ENCODE measurements around the gene USP12. TPM values are rescaled to one million over a fixed set of nuclear protein-coding genes. Genes with fewer than 3 reads are reported as not detected.

USP12 gene
- total RNA-seq, 2 experiments from 2014 or later = 9.9 to 27.6 TPM

DNA sequence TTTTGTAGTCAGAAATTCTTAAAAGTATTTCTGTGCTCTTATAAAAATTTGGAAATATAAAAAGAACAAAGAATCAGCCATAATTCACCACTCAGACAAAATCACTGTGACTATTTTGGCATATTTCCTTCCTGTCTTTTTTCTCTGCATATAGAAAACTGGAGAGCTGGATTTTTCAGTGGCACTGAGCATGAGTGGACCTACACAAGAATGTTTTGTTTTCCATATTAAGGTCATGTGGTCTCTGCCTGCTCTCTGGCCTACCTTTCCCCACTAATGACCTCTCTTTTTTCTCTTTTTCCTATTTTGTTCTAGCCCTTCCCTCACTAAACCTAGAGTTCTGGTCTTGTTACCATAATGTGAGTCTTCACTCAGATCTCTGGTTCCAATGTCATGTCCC is 17.6 kb upstream of the USP12 start:
- no TSS peak for BruUV-seq (replicated peaks)
- Histone ChIP-seq H3K9me2 (ENCODE audit: insufficient read depth, low read length) (no peaks in the 10 kb centered on the region), H2AFZ (ENCODE audit: low read length) (no peak overlapping the region), H3K79me2 (ENCODE audit: insufficient read depth, low read depth, low read length) (no peaks in the 10 kb centered on the region), H3K36me3 (ENCODE audit: insufficient read depth, low read length) (no peaks in the 10 kb centered on the region), H3K4me3 (ENCODE audit: low read depth, low read length, poor library complexity, severe bottlenecking) (no peak overlapping the region), H3K4me2 (ENCODE audit: low read length) (no peak overlapping the region), H4K20me1 (ENCODE audit: insufficient read depth, low read length) (no peaks in the 10 kb centered on the region), H3K27ac (ENCODE audit: low read depth, low read length, poor library complexity, severe bottlenecking) (no peak overlapping the region), H3K4me1 (ENCODE audit: insufficient read depth, low read length, poor library complexity, severe bottlenecking) (no peaks in the 10 kb centered on the region), H3K9me3 (ENCODE audit: low read length) (no peaks in the 10 kb centered on the region)
- DNase-seq (ENCODE audit: low spot score) = no peak
- TF ChIP-seq, protein P1, sequence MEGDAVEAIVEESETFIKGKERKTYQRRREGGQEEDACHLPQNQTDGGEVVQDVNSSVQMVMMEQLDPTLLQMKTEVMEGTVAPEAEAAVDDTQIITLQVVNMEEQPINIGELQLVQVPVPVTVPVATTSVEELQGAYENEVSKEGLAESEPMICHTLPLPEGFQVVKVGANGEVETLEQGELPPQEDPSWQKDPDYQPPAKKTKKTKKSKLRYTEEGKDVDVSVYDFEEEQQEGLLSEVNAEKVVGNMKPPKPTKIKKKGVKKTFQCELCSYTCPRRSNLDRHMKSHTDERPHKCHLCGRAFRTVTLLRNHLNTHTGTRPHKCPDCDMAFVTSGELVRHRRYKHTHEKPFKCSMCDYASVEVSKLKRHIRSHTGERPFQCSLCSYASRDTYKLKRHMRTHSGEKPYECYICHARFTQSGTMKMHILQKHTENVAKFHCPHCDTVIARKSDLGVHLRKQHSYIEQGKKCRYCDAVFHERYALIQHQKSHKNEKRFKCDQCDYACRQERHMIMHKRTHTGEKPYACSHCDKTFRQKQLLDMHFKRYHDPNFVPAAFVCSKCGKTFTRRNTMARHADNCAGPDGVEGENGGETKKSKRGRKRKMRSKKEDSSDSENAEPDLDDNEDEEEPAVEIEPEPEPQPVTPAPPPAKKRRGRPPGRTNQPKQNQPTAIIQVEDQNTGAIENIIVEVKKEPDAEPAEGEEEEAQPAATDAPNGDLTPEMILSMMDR (conservative IDR thresholded peaks at IDR 0.05; ENCODE audit: low read length) = no peak
- no peak for TF ChIP-seq EZH2phosphoT487 (IDR thresholded peaks at IDR 0.05; ENCODE audit: borderline replicate concordance, low read depth, low read length)
- ChIA-PET POLR2A (interaction anchor here (1.0 kb wide), 1 partner anchor 14 kb away, joined by 3 read pairs; no protein-coding TSS in a partner anchor), CTCF (ENCODE audit: unreplicated experiment) (no interaction called here)
- intact Hi-C loops (cut with micrococcal nuclease; ENCODE audit: unreplicated experiment) = no loop called here

DNA sequence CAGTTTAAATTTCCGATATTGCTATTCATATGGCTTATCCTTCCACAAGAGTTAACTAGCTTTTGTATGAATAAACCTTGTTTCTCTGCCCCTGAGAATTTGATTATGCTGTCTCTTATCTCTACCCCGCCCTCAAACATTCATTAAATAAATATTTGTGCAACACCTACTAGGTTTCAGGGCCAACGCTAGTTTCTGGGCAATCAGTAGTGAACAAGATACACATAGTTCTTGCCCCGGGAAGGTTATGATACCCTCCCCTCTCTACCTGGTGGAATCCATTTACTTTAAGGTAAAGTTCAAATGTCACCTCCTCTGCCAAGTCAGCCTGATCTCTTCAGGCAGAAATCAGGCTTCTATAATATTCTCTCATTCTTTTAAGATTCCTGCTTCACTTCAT is 16.6 kb upstream of the USP12 start:
- no peak for DNase-seq (ENCODE audit: low spot score)
- TF ChIP-seq, protein P1 (conservative IDR thresholded peaks at IDR 0.05; ENCODE audit: low read length) = no peak
- no peak for TF ChIP-seq EZH2phosphoT487 (IDR thresholded peaks at IDR 0.05; ENCODE audit: borderline replicate concordance, low read depth, low read length)
- Histone ChIP-seq H2AFZ (ENCODE audit: low read length) (no peak overlapping the region), H3K79me2 (ENCODE audit: insufficient read depth, low read depth, low read length) (no peaks in the 10 kb centered on the region), H3K36me3 (ENCODE audit: insufficient read depth, low read length) (no peaks in the 10 kb centered on the region), H3K4me2 (ENCODE audit: low read length) (no peak overlapping the region), H4K20me1 (ENCODE audit: insufficient read depth, low read length) (no peaks in the 10 kb centered on the region), H3K4me3 (ENCODE audit: low read depth, low read length, poor library complexity, severe bottlenecking) (no peak overlapping the region), H3K9me3 (ENCODE audit: low read length) (no peaks in the 10 kb centered on the region), H3K9me2 (ENCODE audit: insufficient read depth, low read length) (no peaks in the 10 kb centered on the region), H3K27ac (ENCODE audit: low read depth, low read length, poor library complexity, severe bottlenecking) (no peak overlapping the region), H3K4me1 (ENCODE audit: insufficient read depth, low read length, poor library complexity, severe bottlenecking) (no peaks in the 10 kb centered on the region)
- no TSS peak for BruUV-seq (replicated peaks)
- POLR2A ChIA-PET = no interaction called here
- CTCF ChIA-PET (ENCODE audit: unreplicated experiment) = no interaction called here
- intact Hi-C loops (cut with micrococcal nuclease; ENCODE audit: unreplicated experiment) = no loop called here

DNA sequence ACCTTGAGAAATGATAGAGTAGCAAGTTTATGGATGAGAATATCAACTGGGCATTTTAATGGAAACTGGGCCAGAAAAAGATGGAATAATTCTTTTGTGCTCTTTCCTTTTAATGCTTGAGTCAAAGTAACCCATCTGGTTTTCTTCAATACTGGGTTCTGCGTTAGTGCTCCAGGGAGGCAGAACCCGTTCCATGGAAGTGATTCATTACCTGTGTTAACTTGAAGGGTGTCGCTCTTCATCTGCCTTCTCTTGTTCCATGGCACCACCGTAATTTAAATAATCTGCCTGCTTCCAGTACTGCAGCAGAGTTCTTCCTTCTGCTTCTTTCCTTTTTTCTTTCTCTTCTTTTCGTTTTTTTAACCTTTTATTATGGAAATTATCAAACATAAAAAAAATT is 14.7 kb upstream of the USP12 start:
- DNase-seq (ENCODE audit: low spot score) = no peak
- H3K36me3 ChIP-seq (ENCODE audit: insufficient read depth, low read length) = no peaks in the 10 kb centered on the region
- POLR2A ChIA-PET = interaction anchor here (0.6 kb wide), 1 partner anchor 1684 kb away, joined by 4 read pairs; no protein-coding TSS in a partner anchor
- no peak overlapping the region for H3K4me2 ChIP-seq (ENCODE audit: low read length)
- no peaks in the 10 kb centered on the region for H3K4me1 ChIP-seq (ENCODE audit: insufficient read depth, low read length, poor library complexity, severe bottlenecking)
- no peaks in the 10 kb centered on the region for H3K9me2 ChIP-seq (ENCODE audit: insufficient read depth, low read length)
- no peaks in the 10 kb centered on the region for H3K79me2 ChIP-seq (ENCODE audit: insufficient read depth, low read depth, low read length)
- no peak overlapping the region for H2AFZ ChIP-seq (ENCODE audit: low read length)
- TF ChIP-seq, protein P1 (conservative IDR thresholded peaks at IDR 0.05; ENCODE audit: low read length) = no peak
- TF ChIP-seq EZH2phosphoT487 (IDR thresholded peaks at IDR 0.05; ENCODE audit: borderline replicate concordance, low read depth, low read length) = no peak
- no TSS peak for BruUV-seq (replicated peaks)
- CTCF ChIA-PET (ENCODE audit: unreplicated experiment) = no interaction called here
- no peaks in the 10 kb centered on the region for H4K20me1 ChIP-seq (ENCODE audit: insufficient read depth, low read length)
- intact Hi-C loops (cut with micrococcal nuclease; ENCODE audit: unreplicated experiment) = no loop called here
- H3K27ac ChIP-seq (ENCODE audit: low read depth, low read length, poor library complexity, severe bottlenecking) = no peak overlapping the region
- no peaks in the 10 kb centered on the region for H3K9me3 ChIP-seq (ENCODE audit: low read length)
- no peak overlapping the region for H3K4me3 ChIP-seq (ENCODE audit: low read depth, low read length, poor library complexity, severe bottlenecking)
